GM18867 (cell line): ENCODE measurements around the gene SKA1.
"Not testable (repeated sequence)": the region's sequence is repeated elsewhere in the genome, so short reads cannot be mapped to it uniquely, and the experiment has no call there.

Experiments
- ATAC-seq: cut with Tn5 transposase; IDR thresholded peaks from one replicate; pipeline ENCODE4 v1.9.1; 2021; ENCODE audit warnings: mild to moderate bottlenecking, moderate library complexity; ENCODE audit not compliant: unreplicated experiment

The SKA1 gene

DNA sequence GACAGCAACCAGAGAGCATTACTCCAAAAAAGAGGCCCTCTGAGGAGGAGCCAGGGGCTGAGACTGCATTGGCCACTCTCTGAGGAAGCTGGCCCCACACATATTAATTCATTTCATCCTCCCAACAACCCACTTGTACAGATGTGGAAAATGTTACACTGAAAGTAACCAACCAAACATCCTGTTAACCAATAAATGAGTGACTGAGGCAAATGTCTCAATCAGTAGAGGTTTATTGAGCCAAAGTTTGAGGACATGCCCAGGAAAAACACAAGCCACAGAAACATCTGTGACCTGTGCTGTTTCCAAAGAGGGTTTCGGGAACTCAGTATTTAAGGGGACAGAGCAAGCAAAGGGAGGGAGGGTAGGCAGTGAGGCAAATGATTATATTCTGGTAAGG lies 53.0 kb downstream of the SKA1 start:
- ATAC-seq: no peak

DNA sequence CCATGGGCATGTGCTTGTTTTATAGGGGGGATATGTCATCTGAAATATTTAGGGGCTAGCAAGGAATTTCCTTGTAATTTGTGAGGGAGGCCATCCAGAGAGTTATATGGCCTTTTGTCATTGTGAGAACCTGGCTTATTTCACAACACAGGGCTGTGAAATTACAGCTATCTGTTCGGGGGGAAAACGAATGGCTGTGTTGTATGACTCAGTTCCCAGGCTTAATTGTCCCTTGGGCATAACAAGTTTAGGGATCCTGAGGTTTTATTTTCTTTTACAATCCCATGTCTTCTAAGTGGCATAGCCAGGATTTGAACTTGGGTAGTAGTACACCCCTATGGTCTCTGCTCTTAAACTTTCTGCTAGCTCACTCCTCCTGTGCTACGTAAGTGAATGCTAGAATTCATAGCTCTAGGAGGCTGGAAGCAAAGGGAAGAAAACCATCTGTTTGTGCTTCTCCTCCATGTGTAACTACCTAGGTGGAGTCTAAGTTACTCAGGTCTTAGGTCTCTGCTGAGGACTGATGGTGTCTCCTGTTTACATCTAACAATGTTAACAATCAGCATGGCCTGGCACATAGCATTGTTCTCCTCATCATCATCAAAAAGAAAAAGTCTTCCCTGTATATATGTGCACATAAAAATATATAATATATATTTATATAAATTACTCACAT lies 53.8 kb downstream of the SKA1 start:
- ATAC-seq: no peak

DNA sequence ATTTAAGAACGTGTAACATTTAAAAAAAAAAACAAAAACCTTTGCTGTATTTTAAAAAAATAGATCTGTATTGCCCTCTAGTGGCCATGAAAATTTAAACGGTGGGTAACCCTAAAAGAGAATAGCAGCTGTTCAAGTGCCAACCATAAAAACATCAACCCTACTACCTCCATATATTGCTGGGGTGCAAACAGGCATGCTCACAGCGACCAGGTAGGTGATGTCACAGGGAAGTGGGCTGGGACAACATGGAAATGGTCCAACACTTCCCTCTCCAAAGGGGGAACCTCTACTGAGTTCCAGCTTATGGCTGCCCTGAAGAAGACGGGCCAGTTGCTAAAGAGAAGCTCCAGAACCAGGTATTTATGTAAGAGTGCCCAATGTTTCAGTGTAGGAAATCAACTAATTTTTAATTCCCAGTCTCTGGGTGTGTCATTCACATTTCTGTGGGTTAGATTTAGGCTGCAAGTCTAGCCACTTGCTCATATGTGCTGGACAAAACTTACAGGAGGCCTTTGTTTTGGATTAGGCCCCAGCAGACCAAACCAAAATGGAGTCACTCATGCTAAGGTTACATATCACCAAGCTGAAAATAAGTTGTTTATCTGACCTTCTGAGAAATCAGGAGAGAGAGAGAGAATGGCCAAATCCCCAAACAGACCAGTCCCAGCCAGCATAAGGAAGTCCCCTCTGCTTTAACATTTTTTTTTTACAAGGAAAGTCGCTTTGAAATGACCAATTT lies 54.5 kb downstream of the SKA1 start:
- ATAC-seq: no peak

DNA sequence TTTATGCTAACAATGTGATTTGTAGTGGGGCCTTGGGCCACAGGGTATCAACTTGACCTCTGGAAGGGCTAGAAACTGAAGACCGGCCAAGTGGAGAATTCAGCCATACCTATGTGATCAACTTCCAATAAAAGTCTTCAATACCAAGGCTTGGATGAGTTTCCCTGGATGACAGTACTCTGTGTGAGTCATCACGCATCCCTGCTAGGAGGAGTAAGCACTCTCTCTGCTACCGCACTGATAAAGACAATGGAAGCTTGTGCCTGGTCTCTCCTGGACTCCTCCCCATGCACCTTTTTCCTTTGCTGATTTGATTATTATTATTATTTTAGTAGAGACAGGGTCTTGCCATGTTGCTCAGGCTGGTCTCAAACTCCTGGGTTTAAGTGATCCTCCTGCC lies 58.1 kb downstream of the SKA1 start:
- no peak for ATAC-seq

DNA sequence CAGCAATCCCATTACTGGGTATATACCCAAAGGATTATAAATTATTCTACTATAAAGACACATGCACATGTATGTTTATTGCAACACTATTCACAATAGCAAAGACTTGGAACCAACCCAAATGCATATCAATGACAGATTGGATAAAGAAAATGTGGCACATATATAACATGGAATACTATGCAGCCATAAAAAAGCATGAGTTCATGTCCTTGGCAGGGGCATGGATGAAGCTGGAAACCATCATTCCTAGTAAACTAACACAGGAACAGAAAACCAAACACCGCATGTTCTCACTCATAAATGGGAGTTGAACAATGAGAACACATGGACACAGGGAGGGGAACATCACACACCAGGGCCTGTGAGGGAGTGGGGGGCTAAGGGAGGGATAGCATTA lies 61.9 kb downstream of the SKA1 start:
- not testable (repeated sequence) for ATAC-seq

DNA sequence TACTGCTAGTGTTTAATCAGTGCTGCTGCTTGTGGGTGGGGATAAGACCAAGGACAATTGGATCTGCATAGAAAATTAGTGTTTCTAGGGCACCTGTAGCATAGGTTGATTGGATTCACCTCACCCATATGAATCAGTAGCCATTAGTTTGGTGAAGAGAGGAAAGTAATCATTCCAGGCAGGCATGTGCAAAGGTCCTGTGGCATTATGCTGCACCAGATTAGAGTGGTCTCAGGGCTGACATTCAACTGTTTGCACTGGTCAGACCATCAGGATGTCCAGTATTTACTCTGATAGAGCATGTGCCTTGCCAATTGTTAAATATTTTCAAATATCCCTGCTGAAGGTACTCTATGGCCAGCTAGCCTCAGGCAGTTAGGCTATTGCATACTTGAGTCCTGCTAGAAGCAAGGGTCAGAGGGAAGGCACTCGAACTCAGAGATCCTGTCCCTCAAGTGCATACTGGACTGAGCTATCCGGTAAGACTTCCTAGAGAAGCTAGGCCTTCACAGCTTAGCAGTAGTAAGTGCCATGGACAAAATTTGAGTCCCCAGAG lies 64.7 kb downstream of the SKA1 start:
- ATAC-seq: no peak

DNA sequence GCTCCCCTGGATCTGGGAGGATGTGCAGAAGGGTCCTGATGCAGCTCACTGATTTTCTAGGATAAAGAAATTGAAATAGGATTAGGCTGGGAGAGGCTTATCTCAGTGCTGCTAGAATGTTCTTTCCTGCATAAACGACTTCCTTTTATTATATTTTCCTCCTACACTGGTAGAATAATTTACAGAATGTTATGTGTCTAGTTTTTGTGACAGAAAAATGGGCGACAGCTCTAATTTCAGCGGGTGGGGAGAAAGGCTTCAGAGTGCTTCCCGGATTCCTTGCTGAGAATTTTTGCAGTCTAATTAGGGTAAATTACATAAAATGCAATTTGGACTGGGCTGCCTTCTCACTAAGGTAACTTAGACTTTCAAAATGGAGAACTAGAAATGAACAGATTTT lies 66.2 kb downstream of the SKA1 start:
- ATAC-seq: no peak

DNA sequence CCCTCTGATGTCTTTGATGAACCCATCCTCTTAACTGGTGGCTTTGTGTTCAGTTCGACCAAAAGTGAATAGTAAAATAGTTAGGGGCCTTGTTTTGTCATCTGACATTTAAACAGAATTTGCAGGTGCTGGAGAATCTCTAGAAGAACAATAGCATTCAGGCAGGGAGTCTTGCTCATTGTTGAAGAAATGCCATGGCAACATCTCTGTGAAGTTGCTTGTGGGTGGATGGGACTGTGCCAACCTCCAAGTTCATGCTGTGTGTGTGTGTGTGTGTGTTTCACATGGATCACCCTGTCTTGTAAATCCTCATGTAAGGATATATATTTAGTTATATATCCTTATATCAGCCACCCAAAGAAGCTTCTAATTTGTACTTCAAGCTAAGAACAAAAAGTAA lies 66.7 kb downstream of the SKA1 start:
- no peak for ATAC-seq
